Measurements from ENCODE around the gene THAP12.

GRCh38 chr11:76336597-76336996 is 44.3 kb downstream of the THAP12 start:
- TF ChIP-seq CTCF (IDR thresholded peaks at IDR 0.05) (no peak), POLR2AphosphoS5 (IDR thresholded peaks at IDR 0.05) (no peak), POLR2A (IDR thresholded peaks at IDR 0.05) (no peak), EP300 (IDR thresholded peaks at IDR 0.05) (no peak)
